Omental fat pad (tissue), 4 donors: ENCODE data around the gene MAGI2. TPM values are rescaled to one million over a fixed set of nuclear protein-coding genes. Genes with fewer than 3 reads are reported as not detected.

Source experiments
- ATAC-seq: fragments of 150-250 bp; one replicate; pipeline ENCODE4 v1.9.1; 2016; ENCODE audit warnings: mild to moderate bottlenecking, moderate library complexity; ENCODE audit not compliant: low FRiP score
- DNase-seq: peaks from one replicate; pipeline ENCODE4 v3.0.0-alpha.2; 2019; ENCODE audit warnings: low spot score
- CTCF ChIP-seq, 3 donors: fragments of 450-650 bp; IDR thresholded peaks; one replicate each; pipeline ENCODE4 v1.5.1; 2016 to 2017; ENCODE audit warnings: antibody characterized with exemption in 3 of 3, mild to moderate bottlenecking in 3 of 3, moderate library complexity in 2 of 3
- total RNA-seq, 4 donors: library from RNA; depleted of rRNA; stranded (reverse); fragments of >200 nt; gene quantifications; one replicate each; pipeline ENCODE4 v1.1.0, GENCODE V29; 2016

The MAGI2 gene
- total RNA-seq, 4 donors from 2014 or later, result 9.3 to 20.6 (median 13.2) TPM

GRCh38 chr7:79284211-79284610, 169.3 kb downstream of the MAGI2 start:
- DNase-seq (no peak), ATAC-seq (peak; percentile 22)
- no peak for TF ChIP-seq CTCF (IDR thresholded peaks at IDR 0.05)

GRCh38 chr7:79282882-79283602, 170.4 kb downstream of the MAGI2 start:
- ATAC-seq (peak; percentile 74), DNase-seq (no peak)
- TF ChIP-seq CTCF (IDR thresholded peaks at IDR 0.05), result no peak

- TF ChIP-seq CTCF (IDR thresholded peaks at IDR 0.05), result no peak
- DNase-seq, result no peak
- no peak for ATAC-seq
Observed at GRCh38 chr7:79282070-79282694, 171.3 kb downstream of the MAGI2 start.

- ATAC-seq (no peak), DNase-seq (no peak)
- no peak for TF ChIP-seq CTCF (IDR thresholded peaks at IDR 0.05)
Observed at GRCh38 chr7:79281426-79281825, 172.0 kb downstream of the MAGI2 start.

GRCh38 chr7:79272938-79273337, 180.5 kb downstream of the MAGI2 start:
- TF ChIP-seq CTCF (IDR thresholded peaks at IDR 0.05), result no peak
- DNase-seq, result no peak
- no peak for ATAC-seq

- ATAC-seq, result no peak
- no peak for DNase-seq
- no peak for TF ChIP-seq CTCF (IDR thresholded peaks at IDR 0.05)
Observed at GRCh38 chr7:79272066-79272669, 181.3 kb downstream of the MAGI2 start.
